GM10248 (cell line): Measurements from ENCODE around the gene ANO2.

ENCODE experiments used
- CTCF ChIA-PET: fragments of 300-600 bp; sonication (Branson Sonifier 250); formaldehyde crosslinking; extraction: SDS; loops from one replicate; lab custom pipeline; 2021; ENCODE audit warnings: antibody characterized with exemption; lab: Yijun Ruan, JAX
- POLR2A ChIA-PET: fragments of 350-650 bp; sonication (Branson Sonifier 250); formaldehyde crosslinking; extraction: SDS; loops from one replicate; lab custom pipeline; 2020; ENCODE audit warnings: antibody characterized with exemption; lab: Yijun Ruan, JAX
- DNase-seq: peaks from one replicate; pipeline ENCODE4 v3.0.0; 2012; ENCODE audit errors: extremely low spot score
- CTCF ChIP-seq: IDR thresholded peaks from 2 replicates; pipeline ENCODE4 v1.5.1; 2012; ENCODE audit warnings: mild to moderate bottlenecking, low read depth; ENCODE audit errors: extremely low read depth, missing control alignments, control extremely low read depth

Gene ANO2

GRCh38 chr12:5733136-5733755, 211.8 kb downstream of the ANO2 start:
- CTCF ChIA-PET = interaction anchor here (4.9 kb wide), 1 partner anchor 12 kb away, joined by 47 read pairs; no protein-coding TSS in a partner anchor
- TF ChIP-seq CTCF = no peak
- no peak for DNase-seq
- POLR2A ChIA-PET = no interaction called here

- ChIA-PET POLR2A (no interaction called here), CTCF (interaction anchor here (1.9 kb wide), 1 partner anchor 14 kb away, joined by 8 read pairs; no protein-coding TSS in a partner anchor)
- no peak for DNase-seq
- TF ChIP-seq CTCF = no peak
Observed at GRCh38 chr12:5730962-5731361, 214.1 kb downstream of the ANO2 start.

GRCh38 chr12:5723711-5724252, 221.3 kb downstream of the ANO2 start:
- POLR2A ChIA-PET = no interaction called here
- TF ChIP-seq CTCF = no peak
- CTCF ChIA-PET = no interaction called here
- DNase-seq = no peak

GRCh38 chr12:5723071-5723470, 222.0 kb downstream of the ANO2 start:
- ChIA-PET POLR2A (no interaction called here), CTCF (no interaction called here)
- no peak for DNase-seq
- no peak for TF ChIP-seq CTCF

GRCh38 chr12:5720381-5721005, 224.6 kb downstream of the ANO2 start:
- TF ChIP-seq CTCF = no peak
- CTCF ChIA-PET = no interaction called here
- DNase-seq = no peak
- POLR2A ChIA-PET = no interaction called here

GRCh38 chr12:5718680-5719079, 226.4 kb downstream of the ANO2 start:
- ChIA-PET POLR2A (no interaction called here), CTCF (interaction anchor here (0.9 to 1.2 kb wide), 2 partner anchors 11 to 14 kb away, joined by 3 read pairs; no protein-coding TSS in a partner anchor)
- DNase-seq = no peak
- no peak for TF ChIP-seq CTCF
